Measurements from ENCODE around the gene BTBD19. TPM values are rescaled to one million over a fixed set of nuclear protein-coding genes. Genes with fewer than 3 reads are reported as not detected.

The BTBD19 gene
- total and polyA plus RNA-seq, 2 of the 8 experiments (the other 6 are each of a cell fraction or from before 2014, with no cell fraction given), result 1.1 TPM

- Histone ChIP-seq H3K18ac (ENCODE audit: extremely low read depth, low read length) (peak overlapping the region; percentile 71; the same call in 1 of the 2 replicates), H3K27ac (ENCODE audit: low read depth, low read length) (no peak overlapping the region), H3K14ac (ENCODE audit: insufficient read length) (no peak overlapping the region), H4K20me1 (replicated peaks in 1 of 2; ENCODE audit: control insufficient read depth in 1 of 2, insufficient read depth in 2 of 2, low read length in 2 of 2) (no peaks in the 10 kb centered on the region), H3K4me3 (ENCODE audit: extremely low read depth in 1 of 4, insufficient read depth in 2 of 4, low read depth in 3 of 4, low read length in 4 of 4) (no peak overlapping the region), H3K79me2 (ENCODE audit: control insufficient read depth in 1 of 2, insufficient read depth in 2 of 2, low read length in 2 of 2) (no peaks in the 10 kb centered on the region), H3K23ac (ENCODE audit: insufficient read length) (no peak overlapping the region), H4K8ac (ENCODE audit: extremely low read depth, insufficient read depth, low read length) (no peak overlapping the region), H3K4ac (replicated peaks; ENCODE audit: insufficient read length, low read depth, low read length) (no peak overlapping the region), H3K36me3 (ENCODE audit: control insufficient read depth in 2 of 4, insufficient read depth in 4 of 4, low read length in 3 of 4) (no peaks in the 10 kb centered on the region), H3K4me1 (replicated peaks in 1 of 4; ENCODE audit: control insufficient read depth in 3 of 4, insufficient read depth in 4 of 4, low read length in 3 of 4) (peaks cover 0 to 5% (median 5%) of the 10 kb centered on the region in 4 experiments), H4K5ac (ENCODE audit: insufficient read length, low read depth, low read length) (peak overlapping the region; percentile 63), H2AK5ac (ENCODE audit: low read depth, low read length) (peak overlapping the region; percentile 95), H2BK20ac (ENCODE audit: low read length) (peak overlapping the region; percentile 86; the same call in 1 of the 2 replicates), H2AFZ (ENCODE audit: low read length) (no peak overlapping the region), H2BK15ac (ENCODE audit: low read length) (peak overlapping the region; percentile 98), H2BK5ac (ENCODE audit: low read depth, low read length) (peak overlapping the region; percentile 79; the same call in 1 of the 2 replicates), H3K9me3 (ENCODE audit: insufficient read depth in 2 of 2, low read depth in 1 of 2, low read length in 1 of 2) (no peaks in the 10 kb centered on the region), H3K23me2 (ENCODE audit: low read depth, low read length) (no peaks in the 10 kb centered on the region; the same call in 1 of the 2 replicates), H3K27me3 (replicated peaks in 1 of 4; ENCODE audit: control insufficient read depth in 3 of 4, extremely low read depth in 1 of 4, insufficient read depth in 3 of 4, low read length in 3 of 4) (no peaks in the 10 kb centered on the region), H3K4me2 (ENCODE audit: insufficient read depth in 1 of 2, low read depth in 2 of 2, low read length in 2 of 2) (peak overlapping the region in 1 of 2 experiments; percentile 40; a peak in 1 of 4 replicates), H3K79me1 (ENCODE audit: low read depth, low read length) (0 out of 2 replicates have a peak, but pooled peaks cover 2% of the 10 kb centered on the region), H3K9ac (replicated peaks in 1 of 4; ENCODE audit: extremely low read depth in 1 of 4, low read depth in 3 of 4, low read length in 3 of 4) (no peak overlapping the region), H2BK12ac (ENCODE audit: low read depth, low read length) (peak overlapping the region; percentile 98), H3K56ac (replicated peaks; ENCODE audit: insufficient read length, low read depth, low read length) (no peak overlapping the region), H4K91ac (replicated peaks; ENCODE audit: insufficient read length, low read length) (peak overlapping the region; percentile 77), H2BK120ac (replicated peaks; ENCODE audit: low read depth, low read length) (no peak overlapping the region)
- CTCF ChIA-PET (ENCODE audit: partially characterized antibody), result interaction anchor here (0.6 to 5.7 kb wide), 36 partner anchors 9 to 776 kb away, joined by 3 to 51 read pairs (median 4); partner anchors contain the start of genes BTBD19, DYNLT4, HECTD3 and PTCH2
- FAIRE-seq (no peak), DNase-seq (ENCODE audit: low read depth in 1 of 2, low spot score in 2 of 2) (no peak)
- POLR2A ChIA-PET (ENCODE audit: partially characterized antibody), result interaction anchor here (0.9 to 12.1 kb wide), 10 partner anchors 9 to 71 kb away, joined by 3 to 310 read pairs (median 8); partner anchors contain the start of genes BTBD19, DYNLT4, RNU5D-1 and RPS8
- 94% methylated on average over 9 of the region's 9 CpGs; no CpG with 5 or more reads in 1 of the 2 experiments for WGBS, 2 experiments (ENCODE audit: extremely low coverage in 1 of 2, insufficient coverage in 1 of 2, insufficient read length in 1 of 2, insufficient replicate concordance in 2 of 2, low coverage in 1 of 2, low lambda C conversion rate in 2 of 2, missing lambda C conversion rate in 1 of 2)
- TF ChIP-seq SAP30 (IDR thresholded peaks at IDR 0.05; ENCODE audit: insufficient read depth, insufficient replicate concordance, low read length) (no peak), MAFK (IDR thresholded peaks at IDR 0.05; ENCODE audit: low read depth, low read length) (no peak), RBBP5 (IDR thresholded peaks at IDR 0.05; ENCODE audit: borderline replicate concordance, low read depth, low read length) (no peak), EZH2 (IDR thresholded peaks at IDR 0.05; ENCODE audit: low read depth, low read length, severe bottlenecking) (no peak), CHD2 (IDR thresholded peaks at IDR 0.05; ENCODE audit: low read length) (no peak)
These were observed 15.4 kb upstream of the BTBD19 start for GRCh38 chr1:44792736-44793502.

Data from H1 (cell line).